ENCODE data around the gene LMO7. TPM values are rescaled to one million over a fixed set of nuclear protein-coding genes. Genes with fewer than 3 reads are reported as not detected.

Gene LMO7
- total RNA-seq, 4 donors from 2014 or later = 75.2 to 127 (median 87.0) TPM

GRCh38 chr13:75902166-75903104, 266.3 kb downstream of the LMO7 start:
- no peak overlapping the region for H3K27ac ChIP-seq
- H3K36me3 ChIP-seq = no peaks in the 10 kb centered on the region
- 69% methylated on average over 8 of the region's 8 CpGs for WGBS
- peaks cover 3% of the 10 kb centered on the region for H3K9me3 ChIP-seq
- peaks cover 5% of the 10 kb centered on the region for H3K27me3 ChIP-seq
- H3K4me1 ChIP-seq = no peaks in the 10 kb centered on the region
- TF ChIP-seq POLR2AphosphoS5 (IDR thresholded peaks at IDR 0.05) (no peak), POLR2A (IDR thresholded peaks at IDR 0.05) (no peak), EP300 (IDR thresholded peaks at IDR 0.05) (no peak), CTCF (IDR thresholded peaks at IDR 0.05) (no peak)
- H3K4me3 ChIP-seq = no peak overlapping the region
- no peak for DNase-seq (ENCODE audit: low spot score in 2 of 2)

- peaks cover 6% of the 10 kb centered on the region for H3K4me1 ChIP-seq
Measured at GRCh38 chr13:75904012-75904411, 267.9 kb downstream of the LMO7 start.

DNA sequence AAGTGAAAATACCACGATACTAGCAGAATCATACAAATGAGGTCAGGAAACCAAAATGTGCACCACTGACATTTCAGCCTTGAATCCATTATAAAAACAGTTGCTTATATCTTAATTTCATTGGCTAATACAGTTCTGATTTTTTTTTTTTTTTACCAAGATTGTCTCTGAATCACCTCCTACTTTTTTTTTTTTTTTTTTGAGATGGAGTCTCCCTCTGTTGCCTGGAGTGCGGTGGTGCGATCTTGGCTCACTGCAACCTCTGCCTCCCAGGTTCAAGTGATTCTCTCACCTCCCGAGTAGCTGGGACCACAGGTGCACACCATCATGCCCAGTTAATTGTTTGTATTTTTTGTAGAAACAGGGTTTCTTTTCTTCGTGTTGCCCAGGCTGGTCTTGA, 270.2 kb downstream of the LMO7 start:
- TF ChIP-seq CTCF (IDR thresholded peaks at IDR 0.05) (no peak), POLR2A (IDR thresholded peaks at IDR 0.05) (no peak), EP300 (IDR thresholded peaks at IDR 0.05) (no peak), POLR2AphosphoS5 (IDR thresholded peaks at IDR 0.05) (no peak)
- 86% methylated on average over 5 of the region's 5 CpGs for WGBS
- H3K4me1 ChIP-seq = peaks cover 6% of the 10 kb centered on the region

More at GRCh38 chr13:75904012-75904411, 267.9 kb downstream of the LMO7 start:
- Histone ChIP-seq H3K27me3 (peaks cover 5% of the 10 kb centered on the region), H3K4me3 (no peak overlapping the region), H3K9me3 (peaks cover 3% of the 10 kb centered on the region), H3K36me3 (no peaks in the 10 kb centered on the region), H3K27ac (no peak overlapping the region)
- TF ChIP-seq CTCF (IDR thresholded peaks at IDR 0.05) = no peak
- no peak for TF ChIP-seq POLR2AphosphoS5 (IDR thresholded peaks at IDR 0.05)
- TF ChIP-seq POLR2A (IDR thresholded peaks at IDR 0.05) = no peak
- TF ChIP-seq EP300 (IDR thresholded peaks at IDR 0.05) = no peak
- 42% methylated on average over 2 of the region's 2 CpGs for WGBS
- DNase-seq (ENCODE audit: low spot score in 2 of 2) = no peak

DNA sequence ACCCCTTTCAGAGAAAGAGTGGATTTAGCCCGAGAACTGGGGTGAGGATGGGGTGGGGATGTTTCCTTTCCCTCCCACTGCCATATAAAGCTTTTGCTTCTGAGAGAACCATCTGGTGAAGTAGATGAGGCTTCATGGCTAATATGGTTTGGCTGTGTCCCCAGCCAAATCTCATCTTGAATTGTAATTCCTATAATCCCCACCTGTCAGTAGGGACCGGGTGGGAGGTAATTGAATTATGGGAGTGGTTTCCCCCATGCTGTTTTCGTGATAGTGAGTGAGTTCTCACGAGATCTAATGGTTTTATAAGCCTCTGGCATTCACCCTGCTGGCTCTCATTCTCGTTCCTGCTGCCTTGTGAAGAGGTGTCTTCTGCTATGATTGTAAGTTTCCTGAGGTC, 270.9 kb downstream of the LMO7 start:
- 61% methylated on average over 5 of the region's 5 CpGs for WGBS
- H3K4me1 ChIP-seq = peaks cover 6% of the 10 kb centered on the region
- no peak overlapping the region for H3K27ac ChIP-seq
- peaks cover 5% of the 10 kb centered on the region for H3K27me3 ChIP-seq
- H3K36me3 ChIP-seq = no peaks in the 10 kb centered on the region
- TF ChIP-seq POLR2A (IDR thresholded peaks at IDR 0.05) (no peak), CTCF (IDR thresholded peaks at IDR 0.05) (no peak), EP300 (IDR thresholded peaks at IDR 0.05) (no peak), POLR2AphosphoS5 (IDR thresholded peaks at IDR 0.05) (no peak)
- no peak for DNase-seq (ENCODE audit: low spot score in 2 of 2)
- no peaks in the 10 kb centered on the region for H3K9me3 ChIP-seq
- no peak overlapping the region for H3K4me3 ChIP-seq

More for the DNA sequence above, 270.2 kb downstream of the LMO7 start:
- Histone ChIP-seq H3K4me3 (no peak overlapping the region), H3K27me3 (peaks cover 5% of the 10 kb centered on the region), H3K9me3 (no peaks in the 10 kb centered on the region), H3K27ac (no peak overlapping the region), H3K36me3 (no peaks in the 10 kb centered on the region)
- DNase-seq (ENCODE audit: low spot score in 2 of 2) = no peak

DNA sequence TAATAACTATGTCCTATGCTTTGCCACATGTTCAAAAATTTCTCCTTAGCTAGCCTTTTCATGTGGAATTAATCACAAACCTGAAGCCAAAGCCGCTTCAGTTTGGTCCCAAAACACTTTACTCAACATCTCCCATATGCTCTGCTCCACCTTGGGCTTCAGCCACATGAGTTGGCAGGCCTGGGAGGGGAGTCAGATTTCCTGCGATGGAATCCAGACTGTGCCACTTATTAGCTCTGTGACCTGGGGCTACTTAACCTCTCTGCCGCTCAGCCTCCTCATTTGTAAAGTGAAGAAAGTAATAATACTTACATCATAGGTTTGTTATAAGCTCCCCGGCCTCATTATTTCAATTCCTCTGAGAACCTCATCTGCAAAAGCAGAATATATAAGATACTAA, 272.0 kb downstream of the LMO7 start:
- Histone ChIP-seq H3K9me3 (no peaks in the 10 kb centered on the region), H3K36me3 (no peaks in the 10 kb centered on the region), H3K4me1 (peaks cover 6% of the 10 kb centered on the region), H3K27ac (no peak overlapping the region), H3K27me3 (peaks cover 5% of the 10 kb centered on the region), H3K4me3 (no peak overlapping the region)
- WGBS = 48% methylated on average over 4 of the region's 4 CpGs
- no peak for TF ChIP-seq EP300 (IDR thresholded peaks at IDR 0.05)
- no peak for TF ChIP-seq POLR2AphosphoS5 (IDR thresholded peaks at IDR 0.05)
- no peak for TF ChIP-seq POLR2A (IDR thresholded peaks at IDR 0.05)
- no peak for TF ChIP-seq CTCF (IDR thresholded peaks at IDR 0.05)
- DNase-seq (ENCODE audit: low spot score in 2 of 2) = no peak
